GM12875 (cell line): ENCODE results near the gene AFAP1.

Source experiments
- H3K4me3 ChIP-seq: one replicate; pipeline ENCODE4 v1.5.1; 2011; ENCODE audit warnings: low read depth, low read length, control low read depth
- CTCF ChIP-seq: IDR thresholded peaks from 2 replicates; pipeline ENCODE4 v1.5.1; 2011; ENCODE audit warnings: low read depth, mild to moderate bottlenecking, control low read depth, inconsistent platforms, low read length, moderate library complexity, borderline replicate concordance; ENCODE audit not compliant: insufficient read depth

The AFAP1 gene

DNA sequence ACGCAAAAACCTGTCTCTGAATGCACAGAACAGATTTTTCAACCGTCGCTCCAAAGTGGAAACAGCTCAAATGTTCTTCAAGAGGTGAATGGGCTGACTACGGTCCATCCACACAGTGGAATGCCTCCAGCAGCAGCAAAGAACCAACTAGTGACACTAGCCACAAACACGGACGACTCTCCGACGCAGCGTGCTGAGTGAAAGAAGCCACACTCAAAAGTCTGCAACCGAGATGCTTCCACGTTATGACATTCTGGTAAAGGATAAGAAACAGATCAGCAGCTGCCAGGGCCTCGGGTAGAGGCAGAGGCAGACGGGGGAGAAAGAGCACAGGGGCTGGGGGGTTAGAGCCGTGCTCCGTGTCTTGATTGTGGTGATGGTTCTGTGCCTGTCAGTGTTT is 125.2 kb downstream of the AFAP1 start:
- no peak overlapping the region for H3K4me3 ChIP-seq
- no peak for TF ChIP-seq CTCF

DNA sequence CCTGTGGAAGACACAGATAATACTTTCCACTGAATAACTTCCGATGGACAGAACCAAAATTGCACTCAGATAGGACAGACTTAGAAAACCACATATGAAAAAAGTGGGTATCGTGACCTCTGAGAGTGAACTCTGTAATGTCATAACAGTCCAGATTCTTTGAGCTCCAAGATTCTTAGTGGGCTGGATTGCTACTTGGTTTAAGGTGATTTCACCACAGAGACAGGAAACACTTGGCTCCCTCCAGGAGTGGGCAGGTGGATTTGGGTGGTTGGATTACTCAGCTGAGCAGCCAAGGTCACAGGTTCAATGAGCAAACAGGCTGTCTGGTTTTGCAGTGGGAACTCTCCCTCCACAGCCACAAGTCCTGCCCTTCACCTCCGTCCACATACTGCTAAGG is 126.0 kb downstream of the AFAP1 start:
- no peak for TF ChIP-seq CTCF
- H3K4me3 ChIP-seq, result no peak overlapping the region

DNA sequence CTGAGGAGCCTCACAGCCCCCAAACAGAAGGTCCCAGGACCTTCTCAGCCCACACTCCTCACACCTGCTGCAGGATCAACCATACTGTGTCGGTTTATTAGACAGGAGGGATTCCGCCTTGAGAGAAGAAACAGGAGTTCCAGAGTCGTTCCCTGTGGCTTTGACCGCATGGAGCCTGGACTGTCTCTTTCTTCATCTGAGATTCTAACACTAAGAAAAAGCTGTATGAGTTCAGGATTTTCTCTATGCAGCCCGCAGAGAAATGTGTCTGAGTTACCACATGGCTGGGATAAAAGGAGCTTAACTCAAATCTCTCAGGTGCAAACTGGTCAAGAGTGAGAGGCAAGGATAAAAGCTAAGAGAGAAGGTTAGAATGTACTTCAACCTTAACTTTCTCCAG is 126.7 kb downstream of the AFAP1 start:
- TF ChIP-seq CTCF, result no peak
- H3K4me3 ChIP-seq, result no peak overlapping the region

GRCh38 chr4:7812231-7812857 is 127.3 kb downstream of the AFAP1 start:
- no peak overlapping the region for H3K4me3 ChIP-seq
- no peak for TF ChIP-seq CTCF

- H3K4me3 ChIP-seq, result no peak overlapping the region
- TF ChIP-seq CTCF, result no peak
Measured at GRCh38 chr4:7811536-7812191, 128.0 kb downstream of the AFAP1 start.

GRCh38 chr4:7810783-7811535 is 128.7 kb downstream of the AFAP1 start:
- TF ChIP-seq CTCF, result no peak

More at GRCh38 chr4:7810783-7811535, 128.7 kb downstream of the AFAP1 start:
- no peak overlapping the region for H3K4me3 ChIP-seq
